Measurements from ENCODE around the gene ST3GAL4.

The ST3GAL4 gene

DNA sequence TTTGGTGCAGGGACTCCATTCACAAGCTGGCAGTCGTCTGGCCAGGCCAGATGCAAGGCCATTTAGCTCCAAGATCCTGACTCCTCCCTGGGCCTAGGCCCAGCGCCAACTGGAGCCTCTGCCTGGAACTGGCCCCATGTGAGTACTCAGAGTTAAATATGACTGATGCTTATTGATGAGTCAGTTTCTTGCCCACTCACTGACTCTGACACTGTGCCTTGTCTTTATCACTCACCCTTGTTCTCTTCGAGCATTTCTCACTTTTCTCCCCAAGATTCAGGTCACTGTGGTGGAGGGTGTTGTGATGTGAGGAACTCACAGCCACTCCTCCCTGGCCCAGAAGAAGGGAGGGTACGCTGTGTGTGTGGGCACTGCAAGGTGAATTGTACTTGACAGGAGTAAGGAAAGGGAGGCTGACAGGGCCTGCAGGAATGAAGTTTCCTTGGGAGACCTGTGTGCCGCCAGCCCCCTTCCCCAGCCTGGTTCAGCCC is 23.2 kb upstream of the ST3GAL4 start:
- DNase-seq (ENCODE audit: extremely low read depth, insufficient read length): no peak
- peaks cover 33% of the 10 kb centered on the region for H3K36me3 ChIP-seq (ENCODE audit: control insufficient read depth, insufficient read depth, low read length)
- TF ChIP-seq, protein P1, sequence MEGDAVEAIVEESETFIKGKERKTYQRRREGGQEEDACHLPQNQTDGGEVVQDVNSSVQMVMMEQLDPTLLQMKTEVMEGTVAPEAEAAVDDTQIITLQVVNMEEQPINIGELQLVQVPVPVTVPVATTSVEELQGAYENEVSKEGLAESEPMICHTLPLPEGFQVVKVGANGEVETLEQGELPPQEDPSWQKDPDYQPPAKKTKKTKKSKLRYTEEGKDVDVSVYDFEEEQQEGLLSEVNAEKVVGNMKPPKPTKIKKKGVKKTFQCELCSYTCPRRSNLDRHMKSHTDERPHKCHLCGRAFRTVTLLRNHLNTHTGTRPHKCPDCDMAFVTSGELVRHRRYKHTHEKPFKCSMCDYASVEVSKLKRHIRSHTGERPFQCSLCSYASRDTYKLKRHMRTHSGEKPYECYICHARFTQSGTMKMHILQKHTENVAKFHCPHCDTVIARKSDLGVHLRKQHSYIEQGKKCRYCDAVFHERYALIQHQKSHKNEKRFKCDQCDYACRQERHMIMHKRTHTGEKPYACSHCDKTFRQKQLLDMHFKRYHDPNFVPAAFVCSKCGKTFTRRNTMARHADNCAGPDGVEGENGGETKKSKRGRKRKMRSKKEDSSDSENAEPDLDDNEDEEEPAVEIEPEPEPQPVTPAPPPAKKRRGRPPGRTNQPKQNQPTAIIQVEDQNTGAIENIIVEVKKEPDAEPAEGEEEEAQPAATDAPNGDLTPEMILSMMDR (IDR thresholded peaks at IDR 0.05; ENCODE audit: insufficient read depth, low read length, poor library complexity, severe bottlenecking): no peak
- no peaks in the 10 kb centered on the region for H3K27me3 ChIP-seq (replicated peaks; ENCODE audit: control insufficient read depth, insufficient read depth, low read length)
- no peak overlapping the region for H3K4me3 ChIP-seq (replicated peaks; ENCODE audit: low read depth, low read length)

DNA sequence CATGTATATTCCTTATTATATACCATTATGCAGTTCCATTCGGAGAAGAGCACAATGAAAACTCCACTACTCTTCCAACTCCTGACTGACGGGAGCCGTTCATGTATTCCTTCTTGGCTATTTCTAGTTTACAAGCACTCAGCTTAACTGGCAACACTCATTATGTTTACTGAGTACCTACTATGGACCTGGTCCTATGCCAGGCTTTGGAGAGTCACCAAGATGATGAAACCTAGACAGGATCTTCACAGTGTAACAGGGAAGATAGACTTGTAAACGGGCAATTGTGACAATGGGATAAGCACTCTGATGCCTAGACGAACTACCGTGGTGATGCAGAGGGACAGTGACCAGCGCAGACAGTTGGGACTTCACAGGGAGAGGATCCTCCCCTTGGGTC is 22.3 kb upstream of the ST3GAL4 start:
- Histone ChIP-seq H3K4me3 (replicated peaks; ENCODE audit: low read depth, low read length) (no peak overlapping the region), H3K27me3 (replicated peaks; ENCODE audit: control insufficient read depth, insufficient read depth, low read length) (no peaks in the 10 kb centered on the region), H3K36me3 (ENCODE audit: control insufficient read depth, insufficient read depth, low read length) (peaks cover 31% of the 10 kb centered on the region)
- TF ChIP-seq, protein P1 (IDR thresholded peaks at IDR 0.05; ENCODE audit: insufficient read depth, low read length, poor library complexity, severe bottlenecking): no peak
- DNase-seq (ENCODE audit: extremely low read depth, insufficient read length): no peak

- TF ChIP-seq, protein P1 (IDR thresholded peaks at IDR 0.05; ENCODE audit: insufficient read depth, low read length, poor library complexity, severe bottlenecking): no peak
- no peak overlapping the region for H3K4me3 ChIP-seq (replicated peaks; ENCODE audit: low read depth, low read length)
- no peaks in the 10 kb centered on the region for H3K27me3 ChIP-seq (replicated peaks; ENCODE audit: control insufficient read depth, insufficient read depth, low read length)
- DNase-seq (ENCODE audit: extremely low read depth, insufficient read length): no peak
- H3K36me3 ChIP-seq (ENCODE audit: control insufficient read depth, insufficient read depth, low read length): peaks cover 35% of the 10 kb centered on the region
Observed at GRCh38 chr11:126334659-126335462, 20.6 kb upstream of the ST3GAL4 start.

- peaks cover 35% of the 10 kb centered on the region for H3K36me3 ChIP-seq (ENCODE audit: control insufficient read depth, insufficient read depth, low read length)
- no peak for DNase-seq (ENCODE audit: extremely low read depth, insufficient read length)
Observed at GRCh38 chr11:126335463-126335760, 20.1 kb upstream of the ST3GAL4 start.

DNA sequence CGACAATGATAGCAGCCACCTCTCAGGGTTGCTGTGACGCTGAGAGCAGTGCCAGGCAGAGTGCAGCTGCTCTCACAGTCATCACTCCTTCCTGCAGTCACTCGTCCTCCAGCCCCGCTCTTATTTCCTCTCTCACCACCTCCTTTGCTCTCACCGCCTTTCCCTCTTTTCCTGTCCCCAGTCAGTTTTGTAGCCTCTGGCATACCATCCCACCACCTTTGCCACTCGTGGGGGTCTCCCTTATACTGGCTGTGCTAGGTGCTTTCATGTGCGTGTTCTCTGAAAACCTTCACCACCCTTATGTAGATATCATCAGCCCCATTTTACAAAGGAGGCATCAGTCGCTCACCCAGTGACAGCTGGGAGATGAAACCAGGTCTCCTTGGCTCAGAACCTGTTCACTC is 19.3 kb upstream of the ST3GAL4 start:
- H3K36me3 ChIP-seq (ENCODE audit: control insufficient read depth, insufficient read depth, low read length): peaks cover 34% of the 10 kb centered on the region
- no peak for DNase-seq (ENCODE audit: extremely low read depth, insufficient read length)
- TF ChIP-seq, protein P1 (IDR thresholded peaks at IDR 0.05; ENCODE audit: insufficient read depth, low read length, poor library complexity, severe bottlenecking): no peak

More at GRCh38 chr11:126335463-126335760, 20.1 kb upstream of the ST3GAL4 start:
- no peaks in the 10 kb centered on the region for H3K27me3 ChIP-seq (replicated peaks; ENCODE audit: control insufficient read depth, insufficient read depth, low read length)
- H3K4me3 ChIP-seq (replicated peaks; ENCODE audit: low read depth, low read length): no peak overlapping the region
- TF ChIP-seq, protein P1 (IDR thresholded peaks at IDR 0.05; ENCODE audit: insufficient read depth, low read length, poor library complexity, severe bottlenecking): no peak

More for the DNA sequence above, 19.3 kb upstream of the ST3GAL4 start:
- H3K27me3 ChIP-seq (replicated peaks; ENCODE audit: control insufficient read depth, insufficient read depth, low read length): no peaks in the 10 kb centered on the region
- no peak overlapping the region for H3K4me3 ChIP-seq (replicated peaks; ENCODE audit: low read depth, low read length)

All from GM06990 (cell line).